ENCODE measurements around the gene IL1RAPL1.

The IL1RAPL1 gene

DNA sequence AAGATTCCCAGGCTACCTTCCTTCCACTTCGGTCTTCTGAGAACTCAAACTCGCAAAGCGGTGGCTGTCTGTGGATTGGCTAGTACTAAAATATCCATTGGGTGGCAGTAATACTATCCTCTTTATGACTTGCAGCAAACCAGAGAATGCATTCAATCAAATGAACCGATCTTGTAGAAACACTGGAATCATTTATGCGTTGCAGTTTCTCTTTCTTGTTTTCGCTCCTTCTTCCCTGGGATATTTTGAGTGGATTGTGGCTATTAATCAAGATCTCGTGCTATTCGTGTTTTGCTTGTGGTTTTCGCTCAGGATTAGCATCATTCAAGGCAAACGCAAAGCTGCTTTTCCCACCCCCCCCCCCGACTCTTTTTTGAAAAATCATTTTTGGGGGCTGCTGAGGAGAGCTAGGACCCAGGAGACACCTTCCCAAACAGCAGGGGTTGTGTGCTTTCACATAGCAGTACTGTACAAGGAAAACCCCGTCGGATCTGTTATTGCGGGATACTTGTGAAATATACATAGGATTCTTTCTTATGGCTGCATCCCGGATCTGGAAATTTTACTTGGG is at the start of gene IL1RAPL1:
Gene IL1RAPL1 (plus strand): TSS at position 466 of the 571 bp plus-strand sequence.
- Mint-ChIP-seq H3K4me1 (no peaks in the 10 kb centered on the region), H3K27me3 (no peaks in the 10 kb centered on the region), H3K4me3 (no peak within 1 kb of the TSS), H3K27ac (no peak within 1 kb of the TSS), H3K36me3 (no peaks in the 10 kb centered on the region), H3K9me3 (no peaks in the 10 kb centered on the region)
- no peak for ATAC-seq

DNA sequence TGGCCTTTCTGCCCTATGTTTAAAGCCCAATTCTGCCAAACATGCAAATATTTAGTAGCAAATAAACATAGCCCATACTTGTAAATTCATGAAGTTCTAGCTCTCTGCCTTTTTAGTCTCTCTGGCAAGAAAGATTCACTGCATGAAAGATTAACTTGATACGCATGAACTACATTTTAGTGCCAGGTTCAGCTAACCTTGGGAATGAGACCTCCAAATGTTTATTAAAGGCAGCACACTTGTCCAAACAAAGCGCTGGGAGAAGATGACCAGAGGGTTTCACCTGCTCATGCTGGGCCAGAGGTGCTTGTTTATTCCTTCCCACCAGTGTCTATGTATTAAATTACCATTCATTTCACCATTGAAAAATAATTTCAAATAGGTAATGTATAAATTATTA is 44.5 kb upstream of the IL1RAPL1 start:
- Mint-ChIP-seq H3K27ac (no peak overlapping the region), H3K4me3 (no peak overlapping the region), H3K27me3 (no peaks in the 10 kb centered on the region), H3K9me3 (no peaks in the 10 kb centered on the region), H3K36me3 (no peaks in the 10 kb centered on the region), H3K4me1 (no peaks in the 10 kb centered on the region)
- ATAC-seq = no peak

DNA sequence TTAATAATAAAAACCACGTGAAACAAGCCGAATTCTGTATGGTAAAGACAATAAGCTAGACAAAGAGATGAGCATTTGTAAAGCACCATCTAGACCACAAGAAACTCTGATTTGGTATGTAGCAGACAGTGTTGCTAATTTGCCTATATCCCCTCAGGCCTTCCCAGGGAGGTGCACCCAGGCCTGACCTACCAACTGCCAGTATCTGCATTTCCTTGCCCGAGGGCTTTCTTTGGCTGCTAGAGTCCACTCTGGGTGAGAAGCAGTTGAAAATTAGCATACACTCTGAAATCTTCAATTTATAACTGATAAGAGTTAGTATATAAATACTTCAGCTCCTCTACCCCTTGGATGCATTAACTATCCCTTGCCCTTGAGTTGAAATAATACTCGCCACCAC is 37.4 kb upstream of the IL1RAPL1 start:
- H3K27ac Mint-ChIP-seq = no peak overlapping the region
- H3K36me3 Mint-ChIP-seq = no peaks in the 10 kb centered on the region
- H3K9me3 Mint-ChIP-seq = no peaks in the 10 kb centered on the region
- ATAC-seq = no peak
- H3K4me3 Mint-ChIP-seq = no peak overlapping the region
- no peaks in the 10 kb centered on the region for H3K4me1 Mint-ChIP-seq
- no peaks in the 10 kb centered on the region for H3K27me3 Mint-ChIP-seq

DNA sequence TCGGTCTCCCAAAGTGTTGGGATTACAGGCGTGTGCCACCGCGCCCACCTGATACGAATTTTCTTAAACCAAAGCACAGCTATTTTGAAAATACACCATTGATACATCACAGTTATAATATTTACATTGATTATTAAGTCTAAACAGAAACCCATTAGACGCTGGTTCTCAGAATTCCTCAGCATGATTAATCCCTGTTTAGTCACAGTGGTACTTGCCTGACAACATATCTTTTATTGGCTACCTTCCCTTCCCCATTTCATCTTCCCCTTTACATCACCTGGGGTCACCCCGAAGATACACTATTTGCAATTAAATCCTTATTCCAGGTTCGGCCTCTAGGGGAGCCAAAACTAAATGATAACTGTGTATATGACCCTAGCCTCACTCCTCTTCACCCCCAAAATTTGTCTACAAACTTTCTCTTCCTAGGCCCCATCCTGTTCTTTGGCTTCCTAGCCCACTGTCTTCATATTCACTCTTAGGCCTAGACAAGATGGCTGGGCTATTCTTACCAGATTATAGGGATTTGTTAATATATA is 36.8 kb upstream of the IL1RAPL1 start:
- no peaks in the 10 kb centered on the region for H3K36me3 Mint-ChIP-seq
- no peak overlapping the region for H3K4me3 Mint-ChIP-seq
- H3K27ac Mint-ChIP-seq = no peak overlapping the region
- no peaks in the 10 kb centered on the region for H3K4me1 Mint-ChIP-seq
- H3K27me3 Mint-ChIP-seq = no peaks in the 10 kb centered on the region
- ATAC-seq = no peak
- H3K9me3 Mint-ChIP-seq = no peaks in the 10 kb centered on the region

DNA sequence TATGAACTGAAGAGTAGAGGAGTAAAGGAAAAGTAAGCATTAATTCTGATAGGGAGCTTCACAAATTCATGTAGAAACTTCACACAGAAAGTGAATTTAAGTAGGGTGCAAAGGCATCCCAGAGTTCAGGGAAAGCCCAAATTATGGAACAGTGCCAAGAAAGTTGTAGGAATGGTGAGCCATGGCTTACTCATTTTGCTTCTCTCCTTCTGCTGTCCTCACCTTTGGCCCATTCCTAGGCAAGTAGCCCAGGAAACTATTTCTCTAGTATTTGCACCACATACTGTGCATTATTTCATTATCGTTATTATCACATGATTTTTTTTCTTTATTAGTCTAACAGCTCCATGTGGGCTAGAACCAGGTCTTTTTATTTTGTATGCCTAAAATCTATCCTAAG is 34.9 kb upstream of the IL1RAPL1 start:
- no peaks in the 10 kb centered on the region for H3K36me3 Mint-ChIP-seq
- no peak overlapping the region for H3K4me3 Mint-ChIP-seq
- no peak overlapping the region for H3K27ac Mint-ChIP-seq
- no peaks in the 10 kb centered on the region for H3K27me3 Mint-ChIP-seq
- no peak for ATAC-seq
- no peaks in the 10 kb centered on the region for H3K4me1 Mint-ChIP-seq
- H3K9me3 Mint-ChIP-seq = peaks cover 2% of the 10 kb centered on the region

DNA sequence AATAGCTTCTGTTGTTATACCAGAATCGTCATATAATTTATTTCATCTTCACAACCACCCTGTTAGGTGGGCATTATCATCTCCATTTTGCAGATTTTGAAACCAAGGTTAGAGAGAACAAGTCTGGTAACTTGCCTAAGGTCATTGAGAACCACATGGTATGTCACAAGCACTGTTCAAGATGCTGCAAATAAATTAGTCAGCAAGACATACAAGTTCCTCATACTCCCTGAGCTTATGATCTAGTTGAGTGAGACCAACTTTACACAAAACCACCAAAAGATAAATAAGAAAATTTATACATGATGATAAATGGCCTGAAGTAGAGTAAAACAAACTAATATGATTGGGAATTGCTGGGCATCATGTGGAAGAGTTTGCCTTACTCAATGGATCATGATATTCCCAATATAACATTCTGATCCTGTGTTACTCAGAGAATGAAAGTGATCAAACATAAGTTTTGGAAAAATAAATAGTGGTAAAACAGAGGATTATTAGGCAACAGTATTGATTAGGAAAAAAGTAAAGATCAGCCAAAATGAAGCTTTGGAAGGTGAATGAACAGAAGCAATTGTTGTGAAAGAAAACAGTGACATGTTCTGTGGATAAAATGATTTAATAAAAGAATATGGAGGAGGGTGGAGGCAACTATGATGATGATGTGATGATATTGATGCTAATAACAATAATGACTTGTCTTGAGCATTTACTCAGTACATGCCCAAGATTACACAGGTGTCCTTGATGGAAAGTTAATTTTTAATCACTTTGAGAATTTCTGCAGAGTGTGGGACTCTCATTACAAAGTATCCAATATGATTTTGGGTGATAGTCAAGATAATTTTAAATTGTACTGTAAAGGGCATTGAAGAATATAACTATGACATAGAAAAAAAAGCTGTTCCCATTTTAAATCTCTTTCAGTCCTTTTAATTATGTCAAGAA is 34.1 kb upstream of the IL1RAPL1 start:
- Mint-ChIP-seq H3K36me3 (no peaks in the 10 kb centered on the region), H3K27me3 (no peaks in the 10 kb centered on the region), H3K9me3 (peaks cover 2% of the 10 kb centered on the region), H3K4me1 (no peaks in the 10 kb centered on the region), H3K4me3 (no peak overlapping the region), H3K27ac (no peak overlapping the region)
- no peak for ATAC-seq

DNA sequence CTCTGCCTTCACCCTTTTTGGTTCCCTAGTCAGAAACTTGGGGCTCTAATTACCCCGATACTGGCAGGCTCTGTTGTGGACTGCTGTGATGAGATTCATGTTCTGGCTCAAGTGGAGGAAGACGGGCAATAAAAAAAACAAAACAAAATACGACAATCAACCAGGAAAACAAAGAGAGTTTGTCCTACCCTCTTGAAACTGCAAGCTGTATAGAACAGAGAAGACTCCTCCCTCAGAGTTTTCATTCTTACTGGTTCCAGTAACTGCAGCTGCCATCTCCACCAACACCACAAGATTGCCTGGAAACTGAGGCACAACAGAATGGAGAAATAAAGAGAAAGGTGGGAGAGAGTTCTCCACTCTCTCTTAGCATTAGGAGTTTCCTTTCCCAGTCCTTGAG is 11.1 kb upstream of the IL1RAPL1 start:
- no peaks in the 10 kb centered on the region for H3K9me3 Mint-ChIP-seq
- no peaks in the 10 kb centered on the region for H3K36me3 Mint-ChIP-seq
- H3K27ac Mint-ChIP-seq = no peak overlapping the region
- ATAC-seq = no peak
- H3K27me3 Mint-ChIP-seq = no peaks in the 10 kb centered on the region
- no peak overlapping the region for H3K4me3 Mint-ChIP-seq
- H3K4me1 Mint-ChIP-seq = no peaks in the 10 kb centered on the region

DNA sequence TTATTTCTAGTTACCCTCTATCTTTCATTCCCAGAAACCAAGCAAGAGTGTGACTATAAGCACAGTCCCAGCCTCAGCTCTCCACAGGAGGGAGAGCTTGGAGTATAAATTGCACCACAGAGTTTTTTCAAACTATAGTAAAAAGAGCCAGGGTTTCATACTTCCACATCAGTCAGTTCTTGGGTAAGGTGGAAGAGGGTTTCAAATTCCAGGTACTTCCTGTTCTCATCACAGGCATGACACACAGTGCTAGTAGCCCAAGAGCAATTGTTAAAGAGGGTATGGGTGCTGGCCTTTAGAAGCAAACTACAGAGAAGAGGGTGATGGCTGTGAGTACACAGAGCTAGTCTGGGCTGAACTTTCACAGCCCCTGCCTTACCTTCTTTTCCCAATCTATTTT is 5.7 kb upstream of the IL1RAPL1 start:
- no peak overlapping the region for H3K27ac Mint-ChIP-seq
- no peaks in the 10 kb centered on the region for H3K36me3 Mint-ChIP-seq
- H3K4me1 Mint-ChIP-seq = no peaks in the 10 kb centered on the region
- H3K9me3 Mint-ChIP-seq = no peaks in the 10 kb centered on the region
- H3K4me3 Mint-ChIP-seq = no peak overlapping the region
- no peak for ATAC-seq
- no peaks in the 10 kb centered on the region for H3K27me3 Mint-ChIP-seq

DNA sequence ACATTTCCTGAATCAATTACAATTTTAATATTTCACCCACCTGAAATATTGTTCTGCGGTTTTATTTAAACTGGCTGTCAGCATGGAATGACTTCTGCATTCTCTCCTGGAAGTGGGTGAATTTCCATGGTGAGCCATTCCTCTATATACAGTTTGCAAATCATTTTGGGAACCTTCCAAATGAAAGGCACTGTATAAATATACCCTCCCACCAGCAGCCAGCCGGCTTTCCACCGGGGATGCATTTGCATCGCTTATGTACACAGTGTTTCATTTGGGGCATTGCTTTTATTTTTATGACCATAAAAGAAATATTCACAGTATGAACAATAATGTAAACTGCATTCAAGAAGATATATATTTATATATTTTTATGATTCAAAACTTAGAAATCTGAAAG is 4.7 kb upstream of the IL1RAPL1 start:
- Mint-ChIP-seq H3K36me3 (no peaks in the 10 kb centered on the region), H3K4me3 (no peak overlapping the region), H3K27me3 (no peaks in the 10 kb centered on the region), H3K27ac (no peak overlapping the region), H3K4me1 (no peaks in the 10 kb centered on the region), H3K9me3 (no peaks in the 10 kb centered on the region)
- ATAC-seq = no peak

DNA sequence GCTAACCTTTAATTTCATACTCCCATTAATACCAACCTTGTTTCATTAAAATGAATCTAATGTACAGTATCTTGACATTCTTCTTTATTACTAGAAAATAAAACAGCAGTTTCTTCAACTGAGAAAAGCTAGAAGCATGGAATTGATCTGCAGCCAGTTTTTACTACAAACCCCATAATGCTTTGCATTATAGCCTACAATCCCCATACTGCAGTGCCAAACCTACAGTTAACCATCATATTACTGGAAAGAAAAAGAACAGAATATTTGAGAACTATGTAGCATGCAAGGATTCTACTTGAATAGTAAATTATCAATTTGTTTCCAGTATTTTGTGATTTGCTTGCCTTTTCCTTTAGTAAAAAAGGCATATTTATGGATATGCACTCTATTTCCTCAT is 3.2 kb upstream of the IL1RAPL1 start:
- Mint-ChIP-seq H3K4me1 (no peaks in the 10 kb centered on the region), H3K9me3 (no peaks in the 10 kb centered on the region), H3K27me3 (no peaks in the 10 kb centered on the region), H3K36me3 (no peaks in the 10 kb centered on the region), H3K27ac (no peak overlapping the region), H3K4me3 (no peak overlapping the region)
- ATAC-seq = no peak

DNA sequence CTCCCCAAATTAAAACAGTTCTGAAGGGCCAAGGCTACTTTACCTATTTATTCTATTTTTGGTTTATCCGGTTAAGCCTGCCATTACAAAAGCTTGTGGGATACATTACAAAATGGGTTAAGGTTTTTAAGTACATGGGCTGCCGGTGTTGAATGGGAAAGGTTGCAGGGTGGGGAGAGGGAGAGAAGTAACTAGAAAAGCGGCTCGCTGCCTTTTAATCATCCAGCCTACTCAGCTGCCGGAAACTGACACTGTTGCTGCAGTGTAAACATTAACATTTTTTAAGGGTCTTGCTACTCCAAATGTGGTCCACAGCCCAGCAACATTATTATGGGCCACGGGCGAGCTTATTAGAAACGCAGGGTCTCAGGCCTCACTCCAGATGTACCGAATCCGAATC is 1.5 kb upstream of the IL1RAPL1 start:
- H3K27me3 Mint-ChIP-seq = no peaks in the 10 kb centered on the region
- ATAC-seq = no peak
- no peak overlapping the region for H3K4me3 Mint-ChIP-seq
- H3K36me3 Mint-ChIP-seq = no peaks in the 10 kb centered on the region
- no peak overlapping the region for H3K27ac Mint-ChIP-seq
- H3K9me3 Mint-ChIP-seq = no peaks in the 10 kb centered on the region
- no peaks in the 10 kb centered on the region for H3K4me1 Mint-ChIP-seq

DNA sequence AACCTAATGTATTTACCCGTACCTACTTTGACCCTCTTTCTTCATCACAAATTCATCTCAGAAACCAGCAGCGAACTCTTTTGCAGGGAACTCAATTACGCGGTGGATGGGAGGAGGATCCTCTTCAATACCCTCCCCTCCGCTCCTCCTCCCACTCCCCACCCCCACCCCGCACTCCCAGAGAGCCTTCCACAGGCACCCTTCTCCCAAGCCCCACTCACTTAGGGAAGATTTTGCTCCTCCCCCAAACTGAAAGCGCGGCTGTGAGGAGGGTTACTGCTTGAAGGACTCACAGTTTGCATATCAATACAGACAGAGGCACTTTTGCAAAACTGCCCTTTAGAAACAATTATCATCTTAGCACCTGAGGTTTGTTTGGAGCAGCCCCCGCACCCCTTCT is 960 bp upstream of the IL1RAPL1 start:
- no peaks in the 10 kb centered on the region for H3K27me3 Mint-ChIP-seq
- no peak overlapping the region for H3K4me3 Mint-ChIP-seq
- H3K9me3 Mint-ChIP-seq = no peaks in the 10 kb centered on the region
- ATAC-seq = no peak
- H3K4me1 Mint-ChIP-seq = no peaks in the 10 kb centered on the region
- H3K36me3 Mint-ChIP-seq = no peaks in the 10 kb centered on the region
- no peak overlapping the region for H3K27ac Mint-ChIP-seq

DNA sequence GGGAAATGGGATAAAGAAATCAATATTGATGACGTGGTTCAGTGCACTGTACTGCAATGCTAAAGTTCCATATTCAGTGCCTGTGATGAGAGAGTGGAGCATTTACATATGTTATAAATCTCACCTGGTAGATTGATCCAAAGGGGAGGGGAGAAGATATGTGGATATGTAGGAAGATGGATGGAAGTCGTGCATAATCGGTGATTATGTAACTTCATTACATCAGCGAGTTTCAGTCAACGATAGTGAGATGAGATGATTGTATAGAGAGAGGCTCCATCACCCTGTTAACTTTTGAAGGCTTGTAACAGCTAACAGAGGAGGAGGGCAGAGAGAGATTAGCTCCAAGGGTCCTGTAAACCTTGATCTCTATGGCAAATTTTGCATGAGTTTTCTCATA is 1.8 kb downstream of the IL1RAPL1 start:
- Mint-ChIP-seq H3K9me3 (no peaks in the 10 kb centered on the region), H3K4me1 (no peaks in the 10 kb centered on the region), H3K36me3 (no peaks in the 10 kb centered on the region), H3K4me3 (no peak overlapping the region), H3K27me3 (no peaks in the 10 kb centered on the region), H3K27ac (no peak overlapping the region)
- no peak for ATAC-seq

DNA sequence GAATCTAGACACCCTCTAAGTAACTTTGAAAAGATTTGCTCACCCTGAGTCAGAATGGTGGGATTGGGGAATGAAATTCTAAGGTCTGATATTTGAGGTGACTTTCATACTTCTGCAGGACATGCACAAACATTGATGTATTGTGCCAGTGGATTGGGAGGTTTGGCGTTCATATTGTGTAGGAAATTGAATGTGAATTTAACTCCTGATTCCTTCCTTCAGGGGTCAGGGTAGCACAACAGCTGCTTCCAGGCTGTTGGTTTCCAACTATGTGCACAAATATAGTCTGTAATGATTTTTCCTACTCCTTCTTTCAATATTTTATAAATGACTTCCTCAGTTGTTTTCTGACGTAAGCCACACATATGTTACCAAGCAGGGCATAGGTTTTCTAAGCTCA is 3.1 kb downstream of the IL1RAPL1 start:
- Mint-ChIP-seq H3K27ac (no peak overlapping the region), H3K4me3 (no peak overlapping the region), H3K9me3 (no peaks in the 10 kb centered on the region), H3K27me3 (no peaks in the 10 kb centered on the region), H3K36me3 (no peaks in the 10 kb centered on the region), H3K4me1 (no peaks in the 10 kb centered on the region)
- no peak for ATAC-seq

DNA sequence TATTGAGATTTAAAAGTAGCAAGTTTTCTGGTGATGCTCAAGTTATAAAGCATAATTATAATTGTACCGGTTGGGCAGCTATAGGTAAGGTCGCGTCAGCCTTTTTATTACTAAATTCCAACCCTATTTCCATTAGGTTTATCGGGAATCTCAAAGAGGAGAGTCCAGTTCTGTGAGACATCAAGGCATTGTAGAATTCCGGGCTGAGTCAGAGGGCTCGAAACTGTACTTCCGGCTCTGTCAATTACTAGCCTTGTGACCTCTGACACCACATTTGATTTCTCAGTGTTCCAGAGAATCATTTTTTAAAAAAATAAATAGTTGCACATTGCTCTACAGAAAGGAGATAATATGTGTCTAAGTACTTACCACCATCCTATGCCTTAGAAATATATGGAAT is 4.3 kb downstream of the IL1RAPL1 start:
- Mint-ChIP-seq H3K27ac (no peak overlapping the region), H3K27me3 (no peaks in the 10 kb centered on the region), H3K9me3 (no peaks in the 10 kb centered on the region), H3K36me3 (no peaks in the 10 kb centered on the region), H3K4me1 (no peaks in the 10 kb centered on the region), H3K4me3 (no peak overlapping the region)
- no peak for ATAC-seq

DNA sequence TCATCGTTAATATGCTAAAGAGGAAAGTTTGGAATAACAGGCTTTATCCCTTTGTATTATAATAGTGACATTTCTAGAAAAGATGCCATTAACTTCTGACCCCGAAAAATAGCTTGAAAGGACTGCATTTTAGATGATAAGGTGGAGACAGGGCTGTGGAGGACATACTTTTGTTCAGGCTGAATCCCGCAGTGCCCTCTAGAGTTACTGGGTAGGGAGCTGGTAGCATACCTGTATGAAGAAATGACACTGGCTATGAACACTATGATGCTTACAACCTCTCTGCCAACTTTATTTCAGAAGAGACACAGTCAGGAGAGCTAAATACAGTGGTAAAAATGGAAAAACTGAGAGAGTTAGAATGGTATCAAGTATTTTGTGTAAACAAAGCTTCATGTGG is 8.1 kb downstream of the IL1RAPL1 start:
- Mint-ChIP-seq H3K27ac (no peak overlapping the region), H3K4me3 (no peak overlapping the region), H3K27me3 (no peaks in the 10 kb centered on the region), H3K36me3 (no peaks in the 10 kb centered on the region), H3K9me3 (no peaks in the 10 kb centered on the region), H3K4me1 (no peaks in the 10 kb centered on the region)
- ATAC-seq = no peak

Data from stimulated activated memory B cell treated with anti-CD40 and anti-IgM and Interleukin-4, amounts not matched to agents 10 μg/mL and 1 μg/mL and 100 μg/mL, for 72 hours (primary cell).